Measurements from ENCODE around the gene IL31.
A peak's percentile ranks its signal among the peaks of the same experiment; 100 is the strongest.

IL31 gene

DNA sequence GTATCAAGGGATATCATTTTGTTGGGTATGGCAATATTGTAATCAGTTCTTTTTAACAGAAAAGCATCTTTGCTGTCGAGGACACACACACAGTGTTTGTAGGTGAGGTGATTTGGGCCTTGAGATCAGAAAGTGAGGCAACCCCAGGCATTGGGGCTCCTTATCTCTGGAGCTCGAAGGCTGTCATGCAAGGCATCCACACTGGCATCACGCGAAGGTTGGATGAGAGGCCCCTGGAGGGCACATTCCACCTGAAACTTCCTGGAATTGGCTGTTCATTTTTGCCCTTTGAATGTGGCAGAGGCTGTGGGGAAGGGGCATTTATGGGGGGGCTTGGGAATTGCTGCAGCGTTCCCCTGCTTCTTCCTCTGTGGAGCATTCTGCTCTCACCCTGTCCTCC is 45.5 kb downstream of the IL31 start:
- no peak for DNase-seq (ENCODE audit: low read depth)

DNA sequence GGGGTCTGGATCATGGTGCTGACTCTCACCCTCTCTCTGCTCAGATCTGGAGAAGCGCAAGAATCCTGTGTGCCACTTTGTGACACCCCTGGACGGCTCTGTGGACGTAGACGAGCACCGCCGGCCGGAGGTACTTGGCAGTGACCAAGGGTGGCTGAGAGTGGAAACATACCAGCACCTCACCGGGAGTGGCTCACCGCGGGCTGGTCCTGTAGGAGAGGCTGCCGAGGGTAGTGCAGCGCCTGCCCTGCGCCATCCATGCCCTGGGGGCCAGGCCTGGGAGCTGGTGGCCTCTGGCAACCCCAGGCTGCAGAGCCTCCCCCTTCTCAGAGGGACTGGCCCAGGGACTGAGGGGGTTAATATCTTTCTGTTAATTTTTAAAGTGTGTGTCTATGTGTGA is 46.2 kb downstream of the IL31 start:
- no peak for DNase-seq (ENCODE audit: low read depth)

DNA sequence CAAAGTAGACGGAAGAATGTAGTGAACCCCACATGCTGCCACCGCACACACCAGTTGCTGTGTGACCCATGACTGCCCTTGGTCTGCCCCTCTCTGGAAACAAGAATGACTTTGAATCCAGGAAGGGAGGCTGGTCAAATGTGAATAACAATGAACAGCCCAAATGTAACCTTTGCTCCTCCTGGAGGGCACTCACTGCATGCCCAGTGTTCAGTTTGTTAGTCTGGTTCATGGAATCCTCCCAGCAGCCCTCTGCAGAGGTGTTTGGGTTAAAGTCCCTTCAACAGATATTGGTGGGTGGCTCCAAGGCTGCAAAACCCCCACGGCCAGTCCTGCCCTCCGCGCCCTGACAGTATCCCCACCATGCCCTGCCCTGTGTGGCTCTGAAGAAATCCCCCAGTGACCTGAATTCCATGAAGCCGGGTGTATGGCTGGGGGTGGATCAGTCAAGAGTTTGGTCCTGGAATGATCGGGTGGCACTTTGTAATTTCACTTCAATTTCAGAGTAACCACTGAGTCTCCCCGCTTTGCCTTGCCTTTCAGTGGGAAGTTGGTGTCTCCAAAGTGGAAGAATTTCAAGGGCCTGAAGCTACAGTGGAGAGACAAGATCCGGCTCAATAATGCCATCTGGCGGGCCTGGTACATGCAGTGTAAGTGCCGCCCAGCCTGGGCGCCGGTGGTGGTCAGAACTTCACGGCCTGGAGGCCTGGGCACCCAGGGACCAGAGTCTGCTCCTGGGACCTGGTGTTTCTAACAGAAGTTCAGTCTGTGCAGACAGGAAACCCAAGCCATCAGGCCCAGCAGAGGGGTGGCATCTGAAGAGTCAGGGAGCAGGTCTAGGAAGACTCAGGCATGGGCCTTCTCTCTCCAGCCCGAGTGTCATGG is 47.1 kb downstream of the IL31 start:
- no peak for DNase-seq (ENCODE audit: low read depth)

DNA sequence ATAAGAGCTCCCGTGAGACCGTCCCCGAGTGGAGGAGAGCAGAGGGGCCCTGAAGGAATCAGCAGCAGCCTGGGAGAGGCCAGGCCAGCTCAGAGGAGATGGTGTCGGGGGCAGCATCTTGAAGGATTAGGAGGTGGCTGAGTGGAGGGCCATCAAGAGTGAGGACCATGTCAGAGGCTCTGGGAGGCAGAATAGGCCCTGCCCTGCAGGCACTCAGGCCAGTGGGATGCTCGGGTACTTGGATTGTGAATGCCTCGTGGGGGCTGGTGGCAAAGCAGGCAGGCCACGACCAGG is 47.7 kb downstream of the IL31 start:
- no peak for DNase-seq (ENCODE audit: low read depth)

- no peak for DNase-seq (ENCODE audit: low read depth)
These were observed 48.3 kb downstream of the IL31 start for GRCh38 chr12:122125452-122126341.

DNA sequence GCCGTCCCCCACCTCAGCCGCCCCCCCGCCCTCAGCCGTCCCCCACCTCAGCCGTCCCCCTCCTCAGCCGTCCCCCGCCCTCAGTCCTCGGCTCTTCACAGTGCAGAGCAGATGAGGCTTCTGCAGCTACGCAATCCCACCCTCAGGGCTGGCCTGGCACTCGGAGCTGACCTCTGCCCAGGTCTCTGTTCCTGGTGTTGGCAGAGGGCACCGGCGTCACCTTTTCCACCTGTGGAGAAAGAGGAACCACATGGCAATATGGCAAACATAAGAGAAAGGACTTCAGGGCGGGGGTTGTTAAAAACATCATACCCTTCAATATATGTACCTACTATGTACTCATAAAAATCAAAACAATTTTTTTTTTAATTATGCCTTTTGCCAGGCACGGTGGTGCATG is 49.7 kb downstream of the IL31 start:
- DNase-seq (ENCODE audit: low read depth) = no peak

GRCh38 chr12:122123761-122124145 is 50.3 kb downstream of the IL31 start:
- DNase-seq (ENCODE audit: low read depth) = no peak

GRCh38 chr12:122123051-122123760 is 50.8 kb downstream of the IL31 start:
- DNase-seq (ENCODE audit: low read depth) = peak; percentile 49
